Fibroblast of lung (primary cell): ENCODE results near the gene VPS72. TPM values are rescaled to one million over a fixed set of nuclear protein-coding genes. Genes with fewer than 3 reads are reported as not detected.
"Not testable (repeated sequence)": the region's sequence is repeated elsewhere in the genome, so short reads cannot be mapped to it uniquely, and the experiment has no call there.

Experiments
- DNase-seq, 2 donors: peaks; one replicate each; pipeline versions ENCODE4 v3.0.0 to v3.0.0-alpha.2; 2010; ENCODE audit warnings: low read depth in 2 of 2
- H2AFZ ChIP-seq: 2 replicates; pipeline ENCODE4 v1.5.1; 2012; ENCODE audit warnings: low read length, control low read depth, inconsistent platforms
- H3K27ac ChIP-seq: 2 replicates; pipeline ENCODE4 v1.5.1; 2011; ENCODE audit warnings: low read length, control low read depth; ENCODE audit not compliant: insufficient read depth
- H3K27me3 ChIP-seq: 2 replicates; pipeline ENCODE4 v1.5.1; 2011; ENCODE audit warnings: mild to moderate bottlenecking, low read length; ENCODE audit not compliant: control insufficient read depth, insufficient read depth
- H3K36me3 ChIP-seq: 2 replicates; pipeline ENCODE4 v1.5.1; 2011; ENCODE audit warnings: low read length; ENCODE audit not compliant: control insufficient read depth, insufficient read depth
- H3K4me1 ChIP-seq: 2 replicates; pipeline ENCODE4 v1.5.1; 2011; ENCODE audit warnings: low read length; ENCODE audit not compliant: control insufficient read depth, insufficient read depth; ENCODE audit errors: extremely low read depth
- H3K4me2 ChIP-seq: 2 replicates; pipeline ENCODE4 v1.5.1; 2011; ENCODE audit warnings: low read length, control low read depth; ENCODE audit not compliant: insufficient read depth; ENCODE audit errors: extremely low read depth
- H3K4me3 ChIP-seq, 4 experiments: fragments of 200-600 bp in 1 of 4; sonication (generic) in 1 of 4; replicated peaks in 1 of 4; 2 replicates each; pipeline ENCODE4 v1.5.1; 2011 to 2016; ENCODE audit warnings: low read length in 4 of 4, low read depth in 3 of 4, mild to moderate bottlenecking in 3 of 4, control low read depth in 2 of 4, inconsistent platforms in 1 of 4, mixed read lengths in 1 of 4; ENCODE audit not compliant: insufficient read depth in 1 of 4; ENCODE audit errors: control extremely low read depth in 1 of 4
- H3K79me2 ChIP-seq: 2 replicates; pipeline ENCODE4 v1.5.1; 2012; ENCODE audit warnings: mild to moderate bottlenecking, low read length, inconsistent platforms; ENCODE audit not compliant: control insufficient read depth, insufficient read depth
- H3K9ac ChIP-seq: 2 replicates; pipeline ENCODE4 v1.5.1; 2011; ENCODE audit warnings: mild to moderate bottlenecking, low read length, control low read depth; ENCODE audit not compliant: insufficient read depth
- H3K9me3 ChIP-seq: 2 replicates; pipeline ENCODE4 v1.5.1; 2012; ENCODE audit warnings: low read depth, low read length; ENCODE audit not compliant: control insufficient read depth, insufficient read depth
- H4K20me1 ChIP-seq: 2 replicates; pipeline ENCODE4 v1.5.1; 2011; ENCODE audit warnings: low read length; ENCODE audit not compliant: control insufficient read depth, insufficient read depth; ENCODE audit errors: extremely low read depth
- CTCF ChIP-seq, 2 donors: IDR thresholded peaks in 1 of 2; conservative IDR thresholded peaks in 1 of 2; 1 replicate in 1 of 2; 2 replicates in 1 of 2; pipeline ENCODE4 v1.5.1; 2011 to 2012; ENCODE audit warnings: low read length in 2 of 2, control low read depth in 1 of 2, inconsistent platforms in 1 of 2, low read depth in 1 of 2, mild to moderate bottlenecking in 1 of 2
- EZH2 ChIP-seq: IDR thresholded peaks from 2 replicates; pipeline ENCODE4 v1.5.1; 2012; ENCODE audit warnings: low read length, control low read depth, mild to moderate bottlenecking; ENCODE audit errors: missing control alignments
- polyA plus RNA-seq, 2 donors: library from polyadenylated mRNA; depleted of rRNA in 1 of 2; stranded (reverse) in 1 of 2; unstranded in 1 of 2; fragments of >200 nt; gene quantifications; 2 replicates each; pipeline ENCODE4 v1.2.1, GENCODE V29; 2011 to 2012; ENCODE audit warnings: missing spikeins in 1 of 2
- total RNA-seq: library from RNA; depleted of rRNA; stranded (reverse); fragments of >200 nt; gene quantifications from 2 replicates; pipeline ENCODE4 v1.2.1, GENCODE V29; 2014

VPS72 gene
- total and polyA plus RNA-seq, 2 donors (not counting 1 experiment from before 2014, with no cell fraction given), result 42.9 to 43.8 TPM

- no peaks in the 10 kb centered on the region for H4K20me1 ChIP-seq
- H3K9me3 ChIP-seq, result no peaks in the 10 kb centered on the region
- H3K79me2 ChIP-seq, result peaks cover 15% of the 10 kb centered on the region
- H3K27me3 ChIP-seq, result no peaks in the 10 kb centered on the region
- H3K9ac ChIP-seq, result no peak overlapping the region
- DNase-seq, result no peak
- H3K4me1 ChIP-seq, result peaks cover 11% of the 10 kb centered on the region
- no peak overlapping the region for H3K27ac ChIP-seq
- no peak overlapping the region for H3K4me2 ChIP-seq
- no peak overlapping the region for H2AFZ ChIP-seq
- TF ChIP-seq EZH2, result no peak
- no peak for TF ChIP-seq CTCF (conservative IDR thresholded peaks at IDR 0.05 in 1 of 2, IDR thresholded peaks at IDR 0.05 in 1 of 2; ENCODE audit: low read depth in 1 of 2, low read length in 2 of 2)
- H3K36me3 ChIP-seq, result no peaks in the 10 kb centered on the region
- H3K4me3 ChIP-seq, result no peak overlapping the region
Measured at GRCh38 chr1:151193304-151193703, 3.3 kb upstream of the VPS72 start.

GRCh38 chr1:151192047-151192446 is 2.0 kb upstream of the VPS72 start:
- no peak overlapping the region for H3K27ac ChIP-seq
- no peak overlapping the region for H3K4me2 ChIP-seq
- no peaks in the 10 kb centered on the region for H3K27me3 ChIP-seq
- H3K36me3 ChIP-seq, result no peaks in the 10 kb centered on the region
- H3K79me2 ChIP-seq, result peaks cover 22% of the 10 kb centered on the region
- no peaks in the 10 kb centered on the region for H4K20me1 ChIP-seq
- TF ChIP-seq EZH2 (no peak), CTCF (conservative IDR thresholded peaks at IDR 0.05 in 1 of 2, IDR thresholded peaks at IDR 0.05 in 1 of 2; ENCODE audit: low read depth in 1 of 2, low read length in 2 of 2) (no peak)
- peaks cover 8% of the 10 kb centered on the region for H3K4me1 ChIP-seq
- no peaks in the 10 kb centered on the region for H3K9me3 ChIP-seq
- no peak overlapping the region for H3K4me3 ChIP-seq
- no peak for DNase-seq
- no peak overlapping the region for H2AFZ ChIP-seq
- no peak overlapping the region for H3K9ac ChIP-seq

DNA sequence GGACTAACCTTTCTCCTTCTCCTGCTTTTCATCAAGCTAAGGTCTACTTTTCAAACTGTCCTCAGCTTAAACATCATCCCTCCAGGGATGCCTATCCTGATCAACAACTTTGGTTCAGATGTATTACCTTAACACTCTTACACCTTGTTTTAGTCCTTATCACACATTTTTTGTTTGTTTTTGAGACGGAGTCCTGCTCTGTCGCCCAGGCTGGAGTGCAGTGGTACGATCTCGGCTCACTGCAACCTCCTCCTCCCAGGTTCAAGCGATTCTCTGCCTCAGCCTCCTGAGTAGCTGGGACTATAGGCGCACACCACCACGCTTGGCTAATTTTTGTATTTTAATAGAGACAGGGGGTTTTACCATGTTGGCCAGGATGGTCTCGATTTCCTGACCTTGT is 1.3 kb downstream of the VPS72 start:
- Histone ChIP-seq H3K4me3 (peak overlapping the region; percentile 90 to 99 (median 94)), H3K79me2 (peaks cover 28% of the 10 kb centered on the region), H3K4me2 (peak overlapping the region; percentile 96), H3K27ac (peak overlapping the region; percentile 20)
- DNase-seq, H3K27me3 ChIP-seq, H3K9me3 ChIP-seq, H4K20me1 ChIP-seq, H3K4me1 ChIP-seq, H2AFZ ChIP-seq, H3K36me3 ChIP-seq, H3K9ac ChIP-seq: not testable (repeated sequence)
